H1 (cell line): ENCODE data around the gene AQP7. TPM values are rescaled to one million over a fixed set of nuclear protein-coding genes. Genes with fewer than 3 reads are reported as not detected.

ENCODE experiments used
- CTCF ChIA-PET: fragments of 300-600 bp; sonication (Branson Sonifier 250); formaldehyde crosslinking; loops from one replicate; lab custom pipeline; 2021; ENCODE audit not compliant: partially characterized antibody; lab: Charles Lee
- POLR2A ChIA-PET: fragments of 300-600 bp; sonication (Branson Sonifier 250); formaldehyde crosslinking; loops from one replicate; lab custom pipeline; 2021; ENCODE audit warnings: inconsistent platforms; ENCODE audit not compliant: partially characterized antibody; lab: Charles Lee
- DNase-seq, 2 experiments: peaks; one replicate each; pipeline versions ENCODE4 v3.0.0 to v3.0.0-alpha.2; 2010 to 2022; ENCODE audit warnings: low spot score in 2 of 2, low read depth in 1 of 2, mixed read lengths in 1 of 2
- FAIRE-seq: peaks from 2 replicates; lab custom pipeline; 2011; peaks lifted over from hg19 to GRCh38; lab: Jason Lieb, UNC
- H2AFZ ChIP-seq: 2 replicates; pipeline ENCODE4 v1.8.1; 2012; ENCODE audit warnings: low read length, inconsistent platforms
- H2AK5ac ChIP-seq: 2 replicates; pipeline ENCODE4 v1.6.1; 2013; ENCODE audit warnings: low read depth, low read length
- H2BK120ac ChIP-seq: replicated peaks from 2 replicates; pipeline ENCODE3; 2013; ENCODE audit warnings: low read depth, low read length, inconsistent platforms
- H2BK12ac ChIP-seq: 2 replicates; pipeline ENCODE4 v1.6.1; 2013; ENCODE audit warnings: low read depth, low read length
- H2BK15ac ChIP-seq: 2 replicates; pipeline ENCODE4 v1.6.1; 2013; ENCODE audit warnings: low read length
- H2BK20ac ChIP-seq: 2 replicates; pipeline ENCODE4 v1.6.1; 2013; ENCODE audit warnings: low read length
- H2BK5ac ChIP-seq: 2 replicates; pipeline ENCODE4 v1.6.1; 2013; ENCODE audit warnings: low read depth, low read length
- H3K14ac ChIP-seq: 2 replicates; pipeline ENCODE4 v1.6.1; 2013; ENCODE audit warnings: inconsistent platforms; ENCODE audit not compliant: insufficient read length
- H3K18ac ChIP-seq: 2 replicates; pipeline ENCODE4 v1.6.1; 2013; ENCODE audit warnings: low read length; ENCODE audit errors: extremely low read depth
- H3K23ac ChIP-seq: 2 replicates; pipeline ENCODE4 v1.6.1; 2013; ENCODE audit warnings: inconsistent platforms; ENCODE audit not compliant: insufficient read length
- H3K23me2 ChIP-seq: 2 replicates; pipeline ENCODE4 v1.6.1; 2013; ENCODE audit warnings: low read depth, low read length
- H3K27ac ChIP-seq: 2 replicates; pipeline ENCODE4 v1.6.1; 2011; ENCODE audit warnings: low read depth, low read length, inconsistent platforms
- H3K27me3 ChIP-seq, 4 experiments: replicated peaks in 1 of 4; 1 replicate in 1 of 4; 2 replicates in 3 of 4; pipeline versions ENCODE4 v1.6.1 to v1.8.1; 2011 to 2013; ENCODE audit warnings: low read length in 3 of 4, mild to moderate bottlenecking in 3 of 4, inconsistent platforms in 2 of 4, mixed read lengths in 2 of 4, moderate library complexity in 1 of 4; ENCODE audit not compliant: control insufficient read depth in 3 of 4, insufficient read depth in 3 of 4; ENCODE audit errors: extremely low read depth in 1 of 4
- H3K36me3 ChIP-seq, 4 experiments: 2 replicates each; pipeline versions ENCODE4 v1.6.1 to v1.8.1; 2011 to 2013; ENCODE audit warnings: mild to moderate bottlenecking in 4 of 4, low read length in 3 of 4, moderate library complexity in 2 of 4, control low read depth in 1 of 4, inconsistent platforms in 1 of 4; ENCODE audit not compliant: insufficient read depth in 4 of 4, control insufficient read depth in 2 of 4
- H3K4ac ChIP-seq: replicated peaks from 2 replicates; pipeline ENCODE3; 2013; ENCODE audit warnings: low read length, low read depth, mixed read lengths, inconsistent platforms; ENCODE audit not compliant: insufficient read length
- H3K4me1 ChIP-seq, 4 experiments: replicated peaks in 1 of 4; 1 replicate in 1 of 4; 2 replicates in 3 of 4; pipeline versions ENCODE4 v1.6.1 to v1.8.1; 2011 to 2013; ENCODE audit warnings: low read length in 3 of 4, inconsistent platforms in 2 of 4, mixed read lengths in 1 of 4; ENCODE audit not compliant: insufficient read depth in 4 of 4, control insufficient read depth in 3 of 4
- H3K4me2 ChIP-seq, 2 experiments: 2 replicates each; pipeline versions ENCODE4 v1.6.1 to v1.8.1; 2011 to 2013; ENCODE audit warnings: low read depth in 2 of 2, low read length in 2 of 2, control low read depth in 1 of 2, inconsistent platforms in 1 of 2, mild to moderate bottlenecking in 1 of 2; ENCODE audit not compliant: insufficient read depth in 1 of 2
- H3K4me3 ChIP-seq, 4 experiments: fragments of 200-600, 300-600 bp in 1 of 4; sonication (generic), shearing (Covaris generic), sonication (Bioruptor Twin) in 1 of 4; 2 replicates each; pipeline versions ENCODE4 v1.5.1 to v1.8.1; 2011 to 2016; ENCODE audit warnings: low read length in 4 of 4, low read depth in 3 of 4, control low read depth in 2 of 4, inconsistent platforms in 2 of 4, mild to moderate bottlenecking in 2 of 4, mixed read lengths in 1 of 4, moderate library complexity in 1 of 4; ENCODE audit not compliant: insufficient read depth in 2 of 4; ENCODE audit errors: extremely low read depth in 1 of 4
- H3K56ac ChIP-seq: replicated peaks from 2 replicates; pipeline ENCODE3; 2013; ENCODE audit warnings: low read depth, mild to moderate bottlenecking, mixed read lengths, low read length, inconsistent platforms; ENCODE audit not compliant: insufficient read length
- H3K79me1 ChIP-seq: 2 replicates; pipeline ENCODE4 v1.6.1; 2013; ENCODE audit warnings: low read depth, low read length, control low read depth
- H3K79me2 ChIP-seq, 2 experiments: 2 replicates each; pipeline versions ENCODE4 v1.6.1 to v1.8.1; 2012 to 2013; ENCODE audit warnings: low read length in 2 of 2, mild to moderate bottlenecking in 2 of 2, inconsistent platforms in 1 of 2; ENCODE audit not compliant: insufficient read depth in 2 of 2, control insufficient read depth in 1 of 2
- H3K9ac ChIP-seq, 4 experiments: replicated peaks in 1 of 4; 1 replicate in 1 of 4; 2 replicates in 3 of 4; pipeline versions ENCODE4 v1.6.1 to v1.8.1; 2011 to 2013; ENCODE audit warnings: low read depth in 3 of 4, low read length in 3 of 4, control low read depth in 2 of 4, mild to moderate bottlenecking in 2 of 4, moderate library complexity in 2 of 4, inconsistent platforms in 1 of 4; ENCODE audit errors: extremely low read depth in 1 of 4
- H3K9me3 ChIP-seq, 2 experiments: 2 replicates each; pipeline versions ENCODE4 v1.6.1 to v1.8.1; 2012 to 2013; ENCODE audit warnings: mild to moderate bottlenecking in 2 of 2, moderate library complexity in 2 of 2, control low read depth in 1 of 2, inconsistent platforms in 1 of 2, low read depth in 1 of 2, low read length in 1 of 2, mixed read lengths in 1 of 2; ENCODE audit not compliant: insufficient read depth in 2 of 2
- H4K20me1 ChIP-seq, 2 experiments: replicated peaks in 1 of 2; 2 replicates each; pipeline versions ENCODE3 to v1.8.1; 2011 to 2013; ENCODE audit warnings: inconsistent platforms in 2 of 2, low read length in 2 of 2, mild to moderate bottlenecking in 1 of 2; ENCODE audit not compliant: insufficient read depth in 2 of 2, control insufficient read depth in 1 of 2
- H4K5ac ChIP-seq: 2 replicates; pipeline ENCODE4 v1.6.1; 2013; ENCODE audit warnings: low read length, low read depth, mixed read lengths, inconsistent platforms; ENCODE audit not compliant: insufficient read length
- H4K8ac ChIP-seq: 2 replicates; pipeline ENCODE4 v1.8.0; 2013; ENCODE audit warnings: mild to moderate bottlenecking, moderate library complexity, low read length, inconsistent platforms; ENCODE audit not compliant: insufficient read depth; ENCODE audit errors: extremely low read depth
- H4K91ac ChIP-seq: replicated peaks from 2 replicates; pipeline ENCODE3; 2013; ENCODE audit warnings: low read length, mixed read lengths, inconsistent platforms; ENCODE audit not compliant: insufficient read length
- ASH2L ChIP-seq: fragments of 200-600, 300-600 bp; sonication (generic); IDR thresholded peaks from one replicate; pipeline ENCODE4 v1.7.1; 2017; ENCODE audit warnings: low read length
- BRCA1 ChIP-seq: IDR thresholded peaks from 2 replicates; pipeline ENCODE4 v1.6.1; 2012; ENCODE audit warnings: low read depth, low read length, improper control_type of control experiment
- CBX8 ChIP-seq: fragments of 300-800, 300-1000 bp; sonication (generic); IDR thresholded peaks from 2 replicates; pipeline ENCODE4 v1.7.1; 2016; ENCODE audit warnings: low read depth, low read length, borderline replicate concordance
- CTBP2 ChIP-seq: IDR thresholded peaks from 2 replicates; pipeline ENCODE4 v1.7.0; 2011; ENCODE audit warnings: borderline replicate concordance, mild to moderate bottlenecking, moderate library complexity, mixed read lengths, low read length; ENCODE audit not compliant: insufficient read depth, insufficient read length
- FOSL1 ChIP-seq: IDR thresholded peaks from 2 replicates; pipeline ENCODE4 v1.6.1; 2011; ENCODE audit warnings: mild to moderate bottlenecking, low read depth, low read length, moderate library complexity; ENCODE audit not compliant: insufficient read depth
- KDM5A ChIP-seq: fragments of 200-600 bp; IDR thresholded peaks from 2 replicates; pipeline ENCODE4 v1.7.1; 2012; ENCODE audit warnings: mild to moderate bottlenecking, low read length, inconsistent platforms, mixed read lengths
- NRF1 ChIP-seq: IDR thresholded peaks from 2 replicates; pipeline ENCODE4 v1.6.1; 2011; ENCODE audit warnings: mild to moderate bottlenecking, low read depth, low read length, improper control_type of control experiment
- RNF2 ChIP-seq: fragments of 200-900, 300-1000 bp; sonication (generic); IDR thresholded peaks from 2 replicates; pipeline ENCODE4 v1.7.1; 2016; ENCODE audit warnings: borderline replicate concordance, low read depth, mild to moderate bottlenecking, antibody characterized with exemption, low read length; ENCODE audit not compliant: poor library complexity, severe bottlenecking; ENCODE audit errors: missing control alignments
- SIRT6 ChIP-seq: IDR thresholded peaks from one replicate; pipeline ENCODE4 v1.7.1; 2012; ENCODE audit warnings: low read length, inconsistent platforms
- SP1 ChIP-seq: IDR thresholded peaks from 2 replicates; pipeline ENCODE4 v1.6.1; 2011; ENCODE audit warnings: low read depth, low read length
- SP2 ChIP-seq: IDR thresholded peaks from 2 replicates; pipeline ENCODE4 v1.6.1; 2012; ENCODE audit warnings: mild to moderate bottlenecking, low read length, inconsistent platforms
- SUZ12 ChIP-seq: fragments of 200-600 bp; sonication (generic); IDR thresholded peaks from 2 replicates; pipeline ENCODE4 v1.6.1; 2012; ENCODE audit warnings: mild to moderate bottlenecking, inconsistent platforms, low read length, moderate library complexity, mixed read lengths
- TCF12 ChIP-seq: IDR thresholded peaks from 2 replicates; pipeline ENCODE4 v1.6.1; 2011; ENCODE audit warnings: low read depth, mild to moderate bottlenecking, low read length
- ZNF274 ChIP-seq: IDR thresholded peaks from 2 replicates; pipeline ENCODE4 v1.7.0; 2012; ENCODE audit warnings: low read length, borderline replicate concordance; ENCODE audit errors: extremely low read depth
- whole genome bisulfite sequencing, 2 experiments: shearing (Covaris generic) in 1 of 2; methylation state at CpG; one replicate each; pipeline versions ENCODE4 v1.1.6 to v1.1.7; 2013 to 2015; ENCODE audit warnings: low lambda C conversion rate in 2 of 2, mixed read lengths in 2 of 2, inconsistent platforms in 1 of 2, low coverage in 1 of 2, missing lambda C conversion rate in 1 of 2; ENCODE audit not compliant: insufficient replicate concordance in 2 of 2, insufficient coverage in 1 of 2, insufficient read length in 1 of 2; ENCODE audit errors: extremely low coverage in 1 of 2, missing lambda C conversion rate in 1 of 2; 5-methylcytosine and 5-hydroxymethylcytosine counted together
- polyA plus RNA-seq, 7 experiments: library from polyadenylated mRNA; depleted of rRNA in 3 of 7; stranded (reverse) in 5 of 7; unstranded in 2 of 7; fragments of >200 nt in 5 of 7; fragments of 200-250 nt in 2 of 7; gene quantifications; 1 replicate in 5 of 7; 2 replicates in 1 of 7; 4 replicates in 1 of 7; pipeline versions ENCODE4 v1.2.1 to v1.2.3, GENCODE V29; 2011 to 2013; ENCODE audit warnings: missing spikeins in 2 of 7, mixed read lengths in 2 of 7
- total RNA-seq: library from RNA; stranded (reverse); fragmentation: NEBNext Ultra II Directional; extraction: Animal tissue kit (Norgen Biotek cat#: 25700); gene quantifications from 2 replicates; pipeline ENCODE4 v1.2.1, GENCODE V29; 2021
- TF ChIP-seq, protein P1 (sequence below): IDR thresholded peaks from 2 replicates; pipeline ENCODE4 v1.6.1; 2011; ENCODE audit warnings: low read depth, mild to moderate bottlenecking, low read length; ENCODE audit not compliant: insufficient read depth

AQP7 gene
- total and polyA plus RNA-seq, 2 of the 8 experiments (the other 6 are each of a cell fraction or from before 2014, with no cell fraction given): not detected

DNA sequence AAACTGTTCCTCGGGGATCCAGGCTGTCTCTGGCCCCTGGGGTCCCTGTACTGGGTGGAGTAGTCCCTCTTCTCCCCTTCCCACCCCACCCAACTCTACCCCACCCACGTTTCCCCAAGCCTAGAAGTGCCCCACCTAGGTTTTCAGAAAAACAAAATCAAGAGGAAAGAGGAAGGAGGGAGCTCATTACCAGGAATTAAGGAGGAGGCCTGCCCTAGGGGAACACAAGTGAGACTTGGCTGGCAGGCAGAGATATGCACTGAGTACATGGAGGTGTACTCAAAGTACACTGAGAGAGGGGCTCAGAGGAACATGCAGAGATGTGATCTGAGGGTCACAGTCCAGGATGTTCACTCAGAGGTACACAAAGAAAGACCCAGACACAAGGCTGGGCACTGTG is 34.8 kb upstream of the AQP7 start:
- Histone ChIP-seq H2BK5ac (no peak overlapping the region), H3K23ac (no peak overlapping the region), H2BK120ac (no peak overlapping the region), H3K9ac (no peak overlapping the region), H3K4me2 (no peak overlapping the region), H3K4ac (no peak overlapping the region), H3K27me3 (no peaks in the 10 kb centered on the region; a peak in 1 of 7 replicates), H4K91ac (no peak overlapping the region), H3K23me2 (no peaks in the 10 kb centered on the region), H4K20me1 (no peaks in the 10 kb centered on the region), H3K27ac (no peak overlapping the region), H3K56ac (no peak overlapping the region), H2BK15ac (no peak overlapping the region), H3K18ac (no peak overlapping the region), H3K79me1 (no peaks in the 10 kb centered on the region), H3K4me3 (no peak overlapping the region), H4K8ac (no peak overlapping the region), H2BK12ac (no peak overlapping the region), H3K79me2 (no peaks in the 10 kb centered on the region), H3K14ac (no peak overlapping the region), H3K9me3 (no peaks in the 10 kb centered on the region), H4K5ac (no peak overlapping the region), H3K36me3 (no peaks in the 10 kb centered on the region), H3K4me1 (peaks cover 0 to 5% (median 0%) of the 10 kb centered on the region in 4 experiments; a peak in 3 of 7 replicates), H2AK5ac (no peak overlapping the region), H2BK20ac (no peak overlapping the region), H2AFZ (no peak overlapping the region)
- DNase-seq (no peak), FAIRE-seq (no peak)
- POLR2A ChIA-PET: no interaction called here
- no CpG with 5 or more reads among the region's 2 CpGs for WGBS, 2 experiments
- CTCF ChIA-PET: interaction anchor here (1.0 to 9.1 kb wide), 8 partner anchors 11 to 185 kb away, joined by 3 to 63 read pairs (median 6); partner anchors contain the start of gene AQP3
- TF ChIP-seq SUZ12 (no peak), TCF12 (no peak), SIRT6 (no peak), NRF1 (no peak), CBX8 (no peak), FOSL1 (no peak), ASH2L (no peak), BRCA1 (no peak), CTBP2 (no peak), KDM5A (no peak), ZNF274 (no peak), RNF2 (no peak), SP1 (no peak), SP2 (no peak)
- TF ChIP-seq, protein P1, sequence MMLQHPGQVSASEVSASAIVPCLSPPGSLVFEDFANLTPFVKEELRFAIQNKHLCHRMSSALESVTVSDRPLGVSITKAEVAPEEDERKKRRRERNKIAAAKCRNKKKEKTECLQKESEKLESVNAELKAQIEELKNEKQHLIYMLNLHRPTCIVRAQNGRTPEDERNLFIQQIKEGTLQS: no peak
